IPS DF 19.7 (cell line): ENCODE results near the gene PGGHG.
"Not testable (repeated sequence)": the region's sequence is repeated elsewhere in the genome, so short reads cannot be mapped to it uniquely, and the experiment has no call there.

Experiments used
- DNase-seq: peaks from one replicate; pipeline ENCODE4 v3.0.0-alpha.2; 2013; ENCODE audit warnings: low read depth, low spot score

Gene PGGHG

DNA sequence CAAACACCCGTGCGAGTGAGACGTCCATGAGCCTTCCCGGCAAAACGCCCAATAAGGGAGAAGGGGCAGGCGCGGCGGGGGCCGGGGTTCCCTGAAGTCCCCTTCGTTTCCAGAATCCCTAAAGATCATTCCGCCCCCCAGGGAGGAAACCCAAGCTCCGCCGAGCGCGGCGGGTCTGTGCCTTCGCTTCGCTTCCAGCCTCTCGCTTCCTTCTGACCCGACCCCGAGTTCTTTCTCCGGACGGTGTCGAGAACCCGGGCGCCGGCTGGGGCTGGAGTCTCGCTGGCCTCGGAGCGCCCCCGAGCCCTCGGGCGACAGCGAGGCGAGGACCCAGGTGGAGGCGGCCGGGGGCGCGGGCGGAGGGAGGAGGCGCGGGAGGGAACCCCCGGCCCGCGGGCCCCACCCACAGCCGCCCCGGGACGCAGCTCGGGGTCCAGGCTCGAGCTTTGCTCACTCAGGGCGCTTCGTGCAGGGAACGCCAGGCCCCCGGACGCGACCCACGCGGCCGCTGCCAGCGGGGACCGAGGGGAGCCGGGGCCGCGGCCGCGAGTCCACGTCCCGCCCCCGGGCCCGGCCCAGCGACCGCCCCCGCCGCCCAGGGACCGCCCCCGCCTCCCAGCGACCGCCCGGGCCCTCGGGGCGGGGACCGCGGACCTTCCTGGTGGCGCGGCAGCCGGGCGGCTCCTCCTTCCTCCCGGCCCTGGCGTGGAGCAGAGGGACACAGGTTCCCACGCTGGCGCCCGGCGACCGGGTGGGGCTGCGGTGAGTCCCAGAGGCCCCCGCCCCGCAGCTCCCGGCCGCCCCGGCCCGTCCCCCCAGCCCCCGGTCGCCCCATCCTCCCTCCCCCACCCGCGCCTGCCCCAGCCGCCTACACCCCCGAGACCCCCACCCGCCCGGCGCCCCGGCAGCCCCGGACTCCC lies at the start of gene PGGHG:
PGGHG (plus strand) TSS at position 649 of the 920 bp plus-strand sequence. CDS start 691 bp downstream, outside the sequence.
- no peak for DNase-seq

DNA sequence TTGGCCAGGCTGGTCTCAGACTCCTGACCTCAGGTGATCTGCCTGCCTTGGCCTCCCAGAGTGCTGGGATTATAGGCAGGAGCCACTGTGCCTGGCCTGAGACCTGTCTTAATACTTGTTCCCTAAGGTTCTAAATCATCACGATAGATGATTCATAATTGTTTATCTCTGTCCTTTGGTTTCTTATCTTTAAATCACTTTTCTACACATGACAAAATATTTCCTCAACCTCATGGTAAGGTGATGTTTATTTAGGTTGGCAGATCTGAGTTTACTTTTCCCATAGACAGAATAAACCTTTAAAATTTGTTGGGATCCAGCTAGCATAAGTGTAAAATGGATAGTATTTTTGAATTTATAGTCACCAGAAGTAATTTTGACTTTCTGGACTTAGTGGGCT lies 48.6 kb upstream of the PGGHG start:
- DNase-seq, result no peak

DNA sequence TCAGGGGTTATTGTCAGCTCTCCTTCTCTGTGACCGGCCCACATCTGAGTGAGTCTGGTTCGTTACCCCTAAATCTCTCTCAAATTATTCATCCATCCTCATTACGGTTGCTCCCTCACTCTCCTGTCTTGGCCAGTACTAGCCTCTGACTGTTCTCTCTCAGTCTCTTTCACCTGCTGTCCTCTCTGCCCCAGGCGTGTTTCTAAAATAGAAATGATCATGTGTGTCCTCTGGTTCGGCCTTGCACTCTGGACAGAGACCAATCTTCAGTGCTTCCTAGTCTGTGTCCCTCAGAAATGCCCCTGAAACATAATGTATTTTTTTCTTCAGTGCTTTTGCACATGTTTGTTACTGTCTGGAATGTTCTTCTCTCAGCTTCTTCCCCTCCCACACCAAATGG lies 47.3 kb upstream of the PGGHG start:
- DNase-seq, result no peak

DNA sequence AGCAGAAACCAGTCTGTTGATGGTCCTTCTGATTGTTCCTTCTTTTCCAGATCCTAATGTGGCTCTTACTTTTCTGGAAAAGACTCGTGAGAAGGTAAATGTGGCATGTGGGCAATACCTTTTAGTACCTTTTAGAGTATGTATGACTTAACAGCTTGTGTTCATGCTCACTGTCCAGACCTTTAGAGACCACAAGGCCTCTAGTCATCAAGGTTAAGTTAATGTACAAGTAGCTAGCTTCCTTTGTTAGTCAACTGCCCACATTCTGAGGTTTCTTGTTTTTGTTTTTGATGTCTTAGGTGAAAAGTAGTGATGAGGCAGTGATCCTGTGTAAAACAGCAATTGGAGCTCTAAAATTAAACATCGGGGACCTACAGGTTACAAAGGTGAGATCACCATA lies 44.5 kb upstream of the PGGHG start:
- no peak for DNase-seq

DNA sequence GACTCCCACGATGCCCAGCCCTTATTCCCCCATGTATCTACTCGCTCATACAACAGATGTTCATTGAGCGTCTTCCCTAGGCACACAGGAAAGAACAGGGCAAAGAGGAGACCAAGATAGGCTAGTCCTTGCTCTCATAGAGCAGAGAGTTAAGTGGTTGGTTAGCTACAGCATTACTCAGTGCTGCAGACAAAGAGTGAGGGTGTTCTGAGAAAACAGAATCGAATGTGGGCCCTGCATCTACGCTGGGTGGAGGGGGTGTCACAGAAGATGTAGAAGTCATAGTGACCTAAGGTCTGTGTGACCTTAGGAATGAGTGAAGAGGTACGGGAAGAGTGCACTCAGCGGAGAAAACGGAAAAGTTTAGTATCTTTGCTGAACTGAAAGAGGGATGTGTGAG lies 39.9 kb upstream of the PGGHG start:
- DNase-seq, result no peak

DNA sequence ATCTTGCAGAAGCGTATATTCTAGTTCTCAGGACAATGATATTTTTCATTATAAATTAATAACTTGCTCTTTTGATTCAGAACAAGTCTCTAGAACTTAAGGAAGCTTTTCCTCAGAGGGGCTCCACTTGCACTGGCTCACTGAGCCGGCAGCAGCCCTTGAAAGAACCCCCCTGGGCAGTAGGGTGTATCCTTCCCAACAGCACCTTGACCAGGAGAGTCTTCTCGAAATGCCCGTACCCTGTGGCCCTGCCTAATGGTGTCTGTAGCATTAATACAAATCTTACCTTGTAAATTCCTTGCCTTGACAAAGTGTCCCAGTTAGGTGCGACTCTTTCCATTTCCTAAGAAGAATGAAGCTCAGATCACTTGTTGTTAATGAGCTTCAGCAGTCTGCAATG lies 38.7 kb upstream of the PGGHG start:
- no peak for DNase-seq

DNA sequence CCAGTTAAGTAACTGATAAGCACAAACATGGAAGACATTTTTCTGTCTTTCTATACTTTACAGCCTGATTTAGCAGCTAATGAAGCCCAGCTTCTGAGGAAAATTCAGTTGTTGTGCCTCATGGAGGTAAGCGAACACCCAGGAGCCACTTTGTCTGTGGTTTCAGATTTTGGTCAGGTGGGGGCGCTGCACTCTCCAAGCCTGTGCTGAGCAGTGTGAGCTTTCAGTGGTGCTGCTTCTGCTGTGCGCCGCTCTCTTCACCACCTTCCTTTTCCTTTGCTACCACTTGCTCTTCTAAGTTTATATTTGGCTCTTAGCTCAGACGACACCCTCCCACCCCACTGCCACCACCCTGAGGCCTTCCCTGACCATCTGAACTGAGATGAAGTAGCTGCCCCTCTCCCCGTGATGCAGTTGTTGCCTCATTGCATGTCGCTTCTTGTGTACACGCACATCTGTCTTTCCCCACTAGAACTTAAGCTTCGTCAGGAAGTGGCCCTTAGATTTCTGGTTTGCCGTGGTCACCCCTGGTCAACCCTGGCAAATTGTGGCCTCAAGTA lies 38.1 kb upstream of the PGGHG start:
- no peak for DNase-seq

DNA sequence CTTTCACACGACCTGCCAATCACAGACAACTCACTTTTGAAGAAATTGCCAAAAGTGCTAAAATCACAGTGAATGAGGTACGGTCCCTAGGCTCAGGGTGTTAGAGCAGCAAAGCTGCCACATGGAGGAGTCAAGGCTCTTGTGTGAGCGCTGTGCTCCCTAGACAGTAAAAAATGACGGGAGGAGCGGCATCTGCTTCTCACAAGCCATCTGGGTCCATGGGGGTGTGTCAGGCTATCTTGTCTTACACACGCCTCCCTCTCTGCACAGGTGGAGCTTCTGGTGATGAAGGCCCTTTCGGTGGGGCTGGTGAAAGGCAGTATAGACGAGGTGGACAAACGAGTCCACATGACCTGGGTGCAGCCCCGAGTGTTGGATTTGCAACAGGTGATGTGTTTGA lies 37.4 kb upstream of the PGGHG start:
- no peak for DNase-seq

DNA sequence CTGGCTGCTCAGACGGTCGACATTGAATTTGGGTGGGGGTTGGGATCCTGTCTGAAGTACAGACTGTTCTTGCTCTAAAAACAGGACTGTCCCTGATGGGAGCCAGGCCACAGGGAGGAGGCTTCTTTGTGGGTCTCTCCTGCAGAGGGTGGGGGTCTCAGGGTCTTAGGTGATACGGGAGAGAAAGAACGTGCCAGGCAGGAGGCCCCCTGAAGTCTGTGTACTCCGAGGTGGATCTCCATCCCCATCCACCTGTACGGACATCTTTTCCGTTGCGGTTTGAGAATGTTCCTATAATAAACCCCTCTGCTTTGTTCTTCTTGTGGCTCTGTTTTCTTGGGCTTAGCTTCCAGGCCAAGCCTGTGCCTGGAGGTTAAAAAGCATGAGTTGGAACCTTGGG lies 36.3 kb upstream of the PGGHG start:
- DNase-seq, result no peak

DNA sequence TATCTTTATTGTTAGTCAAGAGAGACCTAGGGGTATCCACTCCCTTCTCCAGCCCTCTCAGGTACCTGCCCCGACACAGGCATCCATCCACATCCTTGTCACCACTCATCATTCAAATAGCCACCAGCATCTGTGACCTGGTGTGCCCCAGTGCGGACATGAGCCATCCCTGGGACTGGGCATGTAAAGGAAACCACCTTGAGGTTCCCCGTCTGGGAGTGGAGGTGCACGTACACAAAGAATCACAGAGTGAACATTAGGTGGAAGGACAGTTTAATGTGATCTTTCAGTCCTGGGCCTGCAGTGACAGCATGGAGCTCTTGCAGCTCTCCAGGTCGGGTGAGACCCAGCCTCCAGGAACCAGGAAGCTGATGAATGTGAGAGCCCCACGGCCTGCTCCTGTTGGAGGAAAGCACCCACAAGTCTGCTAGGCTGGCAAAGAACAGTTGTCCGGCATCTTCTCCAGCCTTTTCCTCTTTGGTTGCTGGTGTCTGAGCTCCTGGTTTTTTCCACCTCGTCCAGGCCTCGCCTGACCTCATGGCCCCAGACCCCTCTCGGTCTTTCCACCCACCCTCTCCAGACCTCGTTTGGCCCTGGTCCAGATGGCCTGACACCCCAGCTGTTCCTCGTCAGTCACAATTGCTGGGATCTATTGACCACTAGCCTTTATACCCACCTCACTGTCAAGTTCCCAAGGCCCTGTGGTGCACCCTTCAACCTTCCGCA lies 35.6 kb upstream of the PGGHG start:
- no peak for DNase-seq

DNA sequence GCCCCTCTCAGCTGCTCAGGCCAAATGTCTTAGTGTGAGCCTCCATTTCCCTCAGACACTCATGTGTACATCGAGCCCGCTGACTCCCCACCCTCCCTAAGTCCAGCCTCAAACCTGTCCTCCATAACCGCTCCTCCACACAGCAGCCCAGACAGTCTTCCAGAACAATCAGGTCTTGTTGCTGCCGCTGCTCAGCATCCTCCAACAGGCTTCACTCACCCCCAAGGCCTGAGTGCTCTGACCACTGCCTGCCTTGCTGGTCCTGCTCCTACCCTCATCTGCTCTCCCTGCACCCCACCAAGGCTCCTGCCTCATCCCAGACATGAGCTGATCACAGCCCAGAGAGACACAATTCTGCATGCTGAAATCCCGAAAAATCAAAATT lies 35.0 kb upstream of the PGGHG start:
- DNase-seq, result no peak

DNA sequence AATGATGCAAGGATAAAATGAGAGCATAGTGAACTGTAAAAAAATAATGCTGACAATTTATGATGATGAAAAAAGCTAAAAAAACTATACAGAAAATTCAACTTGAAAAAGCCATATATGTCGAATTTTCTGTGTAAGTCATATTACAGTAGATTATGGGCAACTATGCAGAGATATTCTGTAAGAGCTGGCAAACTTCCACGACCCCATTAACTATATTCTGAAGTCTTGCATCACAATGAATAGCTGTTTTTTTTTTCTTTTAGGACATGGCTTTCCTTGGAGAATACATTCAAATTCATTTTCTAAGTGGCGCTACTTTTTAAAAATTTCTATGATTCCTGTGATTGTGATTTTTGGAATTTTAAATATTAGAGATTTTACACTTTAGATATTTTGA lies 33.8 kb upstream of the PGGHG start:
- DNase-seq, result no peak

DNA sequence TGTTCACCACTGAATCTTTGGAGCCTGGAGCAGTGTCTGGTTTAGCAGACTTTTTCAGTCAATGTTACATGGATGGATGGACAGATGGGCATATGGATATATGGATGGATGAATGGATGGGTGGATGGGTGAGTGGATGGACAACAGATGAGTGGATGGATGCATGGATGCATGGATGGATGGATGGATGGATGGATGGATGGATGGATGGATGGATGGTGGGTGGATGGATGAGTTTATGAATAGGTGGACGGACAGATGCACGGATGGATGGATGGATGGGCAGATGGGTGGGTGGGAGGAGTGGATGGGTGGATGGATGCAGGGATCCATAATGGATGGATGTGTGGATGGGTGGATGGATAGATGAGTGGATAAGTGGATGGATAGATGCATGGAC lies 33.1 kb upstream of the PGGHG start:
- no peak for DNase-seq

DNA sequence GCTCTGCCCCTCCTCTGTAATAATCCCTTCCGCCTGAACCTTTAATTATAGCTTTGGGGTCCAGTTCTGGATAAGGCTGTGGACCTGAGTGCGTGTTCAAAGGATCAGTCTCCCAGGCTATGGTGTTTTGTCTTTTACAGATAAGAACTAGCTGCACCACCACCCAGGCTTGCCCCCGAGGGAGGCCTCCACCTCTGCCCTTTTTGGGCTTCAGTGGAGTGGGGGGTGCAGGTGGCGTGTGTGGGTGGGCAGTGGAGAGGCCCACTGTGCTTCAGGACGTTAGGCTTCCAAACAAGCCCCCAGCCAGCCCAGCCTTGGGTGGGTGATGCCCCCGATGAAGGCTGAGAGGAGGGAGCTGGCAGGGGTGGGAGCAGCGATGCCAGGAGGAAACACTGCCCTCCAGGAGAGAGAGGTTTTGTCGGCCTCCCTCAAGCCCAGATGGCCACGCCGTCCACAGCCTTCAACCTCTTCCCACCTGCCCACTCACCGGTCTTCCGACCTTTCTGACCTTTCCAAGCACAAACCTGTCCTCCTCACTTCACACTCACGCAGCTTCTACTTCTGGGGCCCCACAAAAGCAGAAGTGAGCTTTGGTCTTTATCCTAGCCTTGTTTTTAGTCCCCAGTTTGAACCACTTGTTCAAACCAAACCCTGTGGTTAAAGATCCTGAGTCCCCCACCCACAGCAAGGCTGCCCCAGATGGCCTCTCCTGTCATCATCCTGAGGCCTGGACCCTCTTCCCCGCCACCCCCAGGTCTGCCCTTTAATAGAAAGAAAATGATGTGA lies 31.8 kb upstream of the PGGHG start:
- DNase-seq, result no peak

DNA sequence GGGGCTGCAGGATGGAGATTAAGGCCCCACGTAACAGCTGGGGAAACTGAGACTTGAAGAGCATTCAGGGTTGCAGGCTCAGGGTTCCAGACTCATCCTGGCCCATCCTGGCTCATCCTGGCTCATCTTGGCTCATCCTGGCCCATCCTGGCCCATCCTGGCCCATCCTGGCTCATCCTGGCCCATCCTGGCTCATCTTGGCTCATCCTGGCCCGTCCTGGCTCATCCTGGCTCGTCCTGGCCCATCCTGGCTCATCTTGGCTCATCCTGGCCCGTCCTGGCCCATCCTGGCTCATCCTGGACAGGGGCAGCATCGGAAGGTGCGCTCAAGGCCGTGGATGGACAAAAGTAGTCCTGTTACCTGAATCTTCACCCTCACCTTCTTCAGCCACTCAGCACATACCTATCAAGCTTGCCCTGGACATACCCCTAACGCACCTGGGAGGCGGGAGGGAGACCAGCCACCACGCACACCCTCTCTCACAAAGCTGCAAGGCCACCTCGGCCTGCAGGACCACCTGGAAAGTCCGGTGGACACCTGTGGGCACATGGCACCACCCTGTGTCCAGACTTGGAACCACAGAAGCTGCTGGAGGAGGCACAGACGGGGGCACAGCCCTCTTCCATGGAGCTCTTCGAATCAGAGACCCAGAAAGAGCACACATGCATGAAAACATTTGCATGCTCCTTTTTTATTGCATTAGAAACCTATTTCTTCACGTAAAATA lies 31.0 kb upstream of the PGGHG start:
- DNase-seq, result no peak

DNA sequence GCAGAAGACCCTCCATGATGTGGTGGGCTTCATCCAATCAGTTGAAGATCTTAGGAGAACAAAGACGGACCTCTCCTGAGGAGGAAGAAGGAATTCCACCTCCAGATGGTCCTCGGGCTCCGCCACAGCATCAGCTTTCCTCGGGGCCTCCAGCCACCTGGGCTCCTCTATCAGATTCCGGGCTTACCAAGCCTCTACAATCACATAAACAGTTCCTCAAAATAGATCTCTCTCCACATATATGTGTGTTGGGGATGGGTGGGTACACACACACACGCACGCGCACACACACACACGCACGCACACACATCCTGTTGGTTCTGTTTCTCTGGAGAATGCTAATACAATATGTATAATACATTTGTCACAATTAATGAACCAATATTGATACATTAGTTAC lies 29.5 kb upstream of the PGGHG start:
- no peak for DNase-seq

DNA sequence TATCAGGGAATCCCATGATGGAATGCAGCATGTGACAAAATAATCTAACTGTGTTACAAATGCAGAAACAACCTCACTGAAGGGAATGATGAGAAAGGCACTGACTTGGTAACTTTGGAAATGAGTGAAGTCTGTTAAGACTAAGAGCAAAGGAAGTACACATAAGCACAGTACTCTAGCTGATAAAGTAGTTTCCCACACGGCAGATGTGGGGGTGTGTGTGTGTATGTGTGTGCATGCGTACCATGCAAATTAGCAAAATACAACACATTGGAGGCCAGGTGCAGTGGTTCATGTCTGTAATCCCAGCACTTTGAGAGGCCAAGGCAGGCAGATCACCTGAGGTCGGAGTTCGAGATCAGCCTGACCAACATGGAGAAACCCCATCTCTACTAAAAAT lies 27.3 kb upstream of the PGGHG start:
- DNase-seq, result no peak

DNA sequence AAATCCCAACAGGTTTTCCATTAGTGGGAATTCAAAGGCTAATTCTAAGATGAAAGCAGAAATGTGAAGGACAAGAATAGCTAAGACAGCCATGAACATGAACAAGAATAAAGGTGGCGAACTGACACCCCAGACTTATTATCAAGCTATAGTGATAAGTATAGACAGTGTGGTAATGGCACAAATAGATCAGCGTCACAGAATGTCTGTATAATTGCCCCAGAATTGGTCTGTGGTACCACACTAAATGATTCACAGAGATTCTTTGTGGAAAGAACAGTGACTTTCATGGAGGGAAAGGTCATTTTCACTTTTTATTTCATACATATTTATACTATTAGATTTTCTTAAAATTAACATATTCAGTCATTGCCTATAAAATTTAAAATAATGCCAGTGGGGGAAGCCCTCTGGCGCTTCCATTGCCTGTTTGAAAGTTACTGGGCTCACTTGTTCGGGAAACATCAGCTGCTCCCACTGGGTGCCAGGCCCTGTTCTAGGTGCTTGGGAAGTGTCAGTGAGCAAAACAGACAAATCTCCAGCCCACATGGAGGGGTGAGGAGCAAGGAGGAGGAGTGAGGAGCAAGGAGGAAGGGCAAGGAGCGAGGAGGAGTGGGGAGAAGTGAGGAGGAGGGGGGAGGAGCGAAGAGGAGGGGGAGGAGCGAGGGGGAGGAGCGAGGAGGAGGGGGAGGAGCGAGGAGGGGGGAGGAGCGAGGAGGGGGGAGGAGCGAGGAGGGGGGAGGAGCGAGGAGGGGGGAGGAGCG lies 22.1 kb upstream of the PGGHG start:
- DNase-seq, result no peak

DNA sequence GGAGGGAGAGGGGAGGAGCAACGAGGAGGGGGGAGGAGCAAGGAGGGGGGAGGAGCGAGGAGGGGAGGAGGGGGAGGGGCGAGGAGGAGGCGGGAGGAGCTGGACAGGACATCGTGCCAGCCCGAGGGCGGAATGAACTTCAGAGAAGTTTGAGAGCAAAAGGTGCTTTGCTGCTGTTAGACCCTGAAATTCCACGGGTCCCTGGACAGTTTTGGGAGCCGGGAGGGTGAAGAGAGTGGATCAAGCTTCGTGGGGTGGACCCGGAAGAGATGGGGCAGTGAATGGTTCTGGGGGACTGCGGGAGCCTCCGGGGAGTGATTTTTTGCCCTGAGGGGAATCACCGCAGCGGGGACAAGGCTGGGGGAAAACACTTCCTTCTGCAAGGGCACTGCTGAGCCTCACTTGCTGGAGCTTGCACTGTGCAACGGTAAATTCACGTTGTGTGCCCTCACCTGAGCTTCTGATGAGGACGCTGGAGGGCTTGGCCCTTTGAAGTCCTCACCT lies 21.4 kb upstream of the PGGHG start:
- no peak for DNase-seq

DNA sequence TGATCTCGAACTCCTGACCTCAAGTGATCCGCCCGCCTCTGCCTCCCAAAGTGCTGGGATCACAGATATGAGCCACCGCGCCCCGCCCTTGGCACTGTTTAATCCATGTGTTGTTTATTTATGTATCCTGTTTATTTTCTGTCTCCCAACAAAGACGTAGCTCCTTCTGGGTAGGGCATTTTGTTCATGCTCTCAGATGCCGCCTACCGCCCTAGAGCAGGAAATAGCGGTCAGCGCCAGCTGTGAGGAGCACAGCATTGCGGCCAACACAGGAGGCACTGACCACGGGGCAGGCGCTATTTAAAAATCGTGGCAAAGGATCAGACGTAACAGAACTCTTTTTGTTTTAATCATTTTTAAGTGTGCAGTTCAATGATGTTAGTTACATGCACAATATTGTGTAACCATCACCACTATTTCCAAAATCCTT lies 20.2 kb upstream of the PGGHG start:
- DNase-seq, result not testable (repeated sequence)
